CD4-positive, alpha-beta T cell treated with Interleukin-4 for 4 hours (primary cell): ENCODE data around the gene ZSCAN5C.
"Not testable (repeated sequence)": the region's sequence is repeated elsewhere in the genome, so short reads cannot be mapped to it uniquely, and the experiment has no call there.

Experiments used
- DNase-seq: peaks from one replicate; pipeline ENCODE4 v3.0.0-alpha.2; 2020

Gene ZSCAN5C, protein sequence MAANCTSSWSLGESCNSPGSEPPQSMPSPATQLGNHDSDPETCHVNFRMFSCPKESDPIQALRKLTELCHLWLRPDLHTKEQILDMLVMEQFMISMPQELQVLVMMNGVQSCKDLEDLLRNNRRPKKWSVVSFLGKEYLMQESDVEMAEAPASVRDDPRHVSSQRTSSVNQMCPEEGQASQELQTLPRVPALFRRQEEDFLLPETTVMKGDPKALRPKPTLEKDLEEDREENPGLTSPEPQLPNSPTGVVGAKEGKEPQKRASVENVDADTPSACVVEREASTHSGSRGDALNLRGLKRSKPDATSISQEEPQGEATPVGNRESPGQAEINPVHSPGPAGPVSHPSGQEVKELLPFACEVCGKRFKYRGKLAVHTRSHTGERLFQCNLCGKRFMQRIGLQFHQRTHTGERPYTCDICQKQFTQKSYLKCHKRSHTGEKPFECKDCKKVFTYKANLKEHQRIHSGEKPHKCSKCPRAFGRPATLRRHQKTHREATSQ

DNA sequence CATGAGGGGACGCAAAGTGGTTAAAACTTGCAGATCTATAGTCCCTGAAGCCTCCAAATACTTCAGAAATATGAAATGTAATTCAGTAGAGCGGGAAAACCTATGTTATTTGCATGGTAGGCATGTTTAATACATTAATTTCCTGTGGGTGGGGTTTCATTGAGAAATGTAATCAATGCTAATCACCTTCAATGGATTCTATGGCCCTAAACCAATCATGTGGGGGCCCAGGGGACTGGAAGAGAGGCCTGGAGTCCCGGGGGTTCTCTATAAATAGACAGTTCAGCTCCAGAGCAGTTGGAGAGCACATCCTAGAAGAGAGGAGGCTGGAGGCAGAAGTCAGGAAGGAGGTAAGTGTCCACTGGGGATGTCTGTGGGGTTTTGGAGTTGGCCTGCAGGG lies at the start of gene ZSCAN5C:
Gene ZSCAN5C, plus strand, starts transcription at position 301 of the 400 bp plus-strand sequence. CDS start 3,641 bp downstream, outside the sequence.
- no peak for DNase-seq

DNA sequence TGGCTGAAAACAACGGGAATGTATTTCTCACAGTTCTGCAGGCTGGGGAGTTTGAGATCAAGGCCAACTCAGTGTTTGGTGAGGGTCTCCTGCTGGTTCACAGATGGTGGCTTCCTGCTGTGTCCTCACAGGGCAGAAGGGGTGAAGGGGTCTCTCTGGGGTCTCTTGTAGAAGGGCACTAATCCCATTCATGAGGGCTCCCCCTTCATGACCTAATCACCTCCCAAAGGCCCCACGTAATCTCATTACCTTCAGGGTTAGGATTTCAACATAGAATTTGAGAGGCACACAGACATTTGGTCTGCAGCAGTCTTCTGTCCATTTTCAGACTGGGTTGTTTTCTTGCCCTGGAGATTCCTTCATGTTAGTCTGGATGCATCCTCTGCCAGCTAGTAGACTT lies 49.4 kb upstream of the ZSCAN5C start:
- no peak for DNase-seq

DNA sequence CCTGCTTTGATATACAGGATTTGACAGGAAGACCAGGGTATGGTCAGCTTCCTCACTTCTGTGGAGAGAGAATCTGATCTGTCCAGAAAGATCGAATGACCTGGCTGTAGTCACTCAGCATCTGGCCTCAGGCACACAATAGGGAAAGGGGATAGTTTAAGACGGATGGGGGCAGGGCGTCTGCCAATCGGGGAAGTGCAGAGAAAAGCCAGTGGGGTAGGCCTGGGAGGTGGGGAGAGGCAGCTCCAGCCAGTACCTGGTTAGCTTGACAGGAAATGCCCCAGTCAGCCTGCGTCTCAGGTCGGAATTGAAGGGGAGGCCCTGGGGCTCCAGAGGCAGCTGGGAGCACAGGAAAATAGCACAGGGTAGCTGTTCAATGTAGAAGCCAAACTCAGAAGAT lies 48.6 kb upstream of the ZSCAN5C start:
- no peak for DNase-seq

DNA sequence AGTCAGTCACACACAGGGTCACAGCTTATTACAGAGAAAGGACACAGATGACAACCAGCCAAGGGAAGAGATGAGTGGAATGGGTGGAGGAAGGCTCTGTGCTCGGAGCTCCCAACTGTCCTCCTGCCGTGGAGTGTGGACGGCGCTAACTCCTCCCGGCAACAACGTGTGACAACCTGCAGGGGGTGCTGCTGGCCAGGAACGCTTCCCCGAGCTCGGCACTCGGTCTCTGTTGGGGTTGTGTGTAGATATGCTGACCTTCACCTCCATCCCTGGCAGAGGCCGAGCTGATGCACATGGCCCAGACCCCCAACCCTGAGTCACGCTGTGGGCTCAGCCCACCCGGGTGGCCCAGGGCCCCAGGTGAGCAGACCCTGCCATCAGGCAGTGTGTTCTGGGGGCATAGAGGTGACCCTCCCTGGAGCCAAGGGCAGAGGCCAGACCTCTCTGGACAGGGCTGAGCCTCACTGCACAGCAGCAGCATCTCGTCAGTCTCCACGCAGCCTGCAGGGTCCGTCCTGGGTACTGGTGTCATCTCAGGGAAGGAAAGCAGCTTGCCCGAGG lies 46.9 kb upstream of the ZSCAN5C start:
- no peak for DNase-seq

DNA sequence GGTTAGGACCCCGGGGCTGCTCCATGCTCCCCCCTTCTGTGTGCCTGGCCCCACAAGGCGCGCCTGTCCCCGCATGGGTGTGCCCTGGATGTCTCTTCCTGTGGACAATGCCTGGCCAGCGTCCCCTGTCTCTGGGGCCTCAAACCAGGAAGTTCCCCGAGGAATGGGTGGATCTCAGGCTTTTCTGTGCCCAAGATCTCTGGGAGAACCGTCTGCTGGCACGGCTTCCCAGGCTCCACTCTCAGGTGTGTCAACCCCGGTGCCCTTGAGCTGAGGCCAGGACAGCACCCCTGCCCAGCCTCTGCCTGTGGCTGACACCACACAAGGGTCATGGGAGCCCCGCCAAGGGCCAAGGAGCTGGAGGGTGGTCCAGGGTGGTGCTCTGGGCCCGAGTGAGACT lies 45.3 kb upstream of the ZSCAN5C start:
- DNase-seq = no peak

DNA sequence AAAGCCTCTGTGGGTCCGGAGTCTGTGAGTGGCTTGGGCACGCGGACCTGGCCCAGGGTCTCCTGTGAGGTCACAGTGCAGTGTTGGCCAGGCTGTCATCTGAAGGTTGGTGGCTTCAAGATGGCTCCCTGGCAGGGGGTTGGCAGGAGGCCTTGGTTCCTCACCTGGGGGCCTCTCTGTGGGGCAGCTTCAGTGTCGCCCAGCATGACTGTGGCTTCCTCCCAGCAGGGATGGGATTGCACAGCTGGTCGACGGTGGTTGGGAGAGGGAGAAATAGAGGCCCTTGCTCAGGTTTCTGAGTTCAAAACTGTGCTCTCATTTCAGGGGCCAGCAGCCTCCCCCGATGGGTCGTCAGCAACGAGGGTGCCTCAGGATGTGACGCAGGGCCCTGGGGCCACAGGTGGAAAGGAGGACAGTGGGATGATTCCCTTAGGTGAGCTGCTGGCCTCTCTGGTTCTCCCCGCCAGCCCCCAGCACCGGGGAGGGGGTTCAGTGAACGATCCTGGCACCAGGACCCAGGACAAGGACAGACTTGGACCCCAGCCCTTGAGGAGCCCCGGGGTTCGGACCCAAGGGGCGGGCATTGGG lies 43.8 kb upstream of the ZSCAN5C start:
- no peak for DNase-seq

DNA sequence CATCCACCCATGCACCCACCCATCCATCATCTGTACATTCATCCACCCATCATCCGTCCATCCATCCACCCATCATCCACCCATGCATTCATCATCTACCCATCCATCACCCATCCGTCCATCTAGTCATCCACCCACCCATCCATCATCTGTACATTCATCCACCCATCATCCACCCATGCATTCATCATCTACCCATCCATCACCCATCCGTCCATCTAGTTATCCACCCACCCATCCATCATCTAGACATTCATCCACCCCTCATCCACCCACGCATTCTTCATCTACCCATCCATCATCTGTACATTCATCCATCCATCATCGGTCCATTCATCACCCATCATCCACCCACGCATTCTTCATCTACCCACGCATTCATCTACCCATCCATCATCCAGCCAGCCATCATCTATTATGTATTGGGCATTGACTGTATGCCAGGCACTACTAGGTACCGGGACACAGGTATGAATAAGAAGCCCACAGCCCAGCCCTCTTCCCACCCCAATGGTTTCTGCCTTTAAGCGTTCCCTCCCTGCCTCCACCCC lies 43.0 kb upstream of the ZSCAN5C start:
- DNase-seq = no peak

DNA sequence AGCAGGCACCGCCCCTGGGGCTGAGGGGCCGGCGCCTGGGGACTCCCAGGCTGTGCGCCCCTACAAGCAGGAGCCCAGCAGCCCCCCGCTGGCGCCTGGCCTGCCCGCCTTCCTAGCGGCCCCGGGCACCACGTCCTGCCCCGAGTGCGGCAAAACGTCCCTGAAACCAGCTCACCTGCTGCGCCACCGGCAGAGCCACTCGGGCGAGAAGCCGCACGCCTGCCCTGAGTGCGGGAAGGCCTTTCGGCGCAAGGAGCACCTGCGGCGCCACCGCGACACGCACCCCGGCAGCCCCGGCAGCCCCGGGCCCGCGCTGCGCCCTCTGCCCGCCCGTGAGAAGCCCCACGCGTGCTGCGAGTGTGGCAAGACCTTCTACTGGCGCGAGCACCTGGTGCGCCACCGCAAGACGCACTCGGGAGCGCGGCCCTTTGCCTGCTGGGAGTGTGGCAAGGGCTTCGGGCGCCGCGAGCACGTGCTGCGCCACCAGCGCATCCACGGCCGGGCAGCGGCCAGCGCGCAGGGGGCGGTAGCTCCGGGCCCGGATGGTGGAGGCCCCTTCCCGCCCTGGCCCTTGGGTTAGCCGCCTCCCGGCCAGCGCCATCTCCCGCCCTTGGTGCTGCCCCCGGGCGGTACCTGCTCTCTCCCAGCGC lies 42.3 kb upstream of the ZSCAN5C start:
- DNase-seq = no peak

DNA sequence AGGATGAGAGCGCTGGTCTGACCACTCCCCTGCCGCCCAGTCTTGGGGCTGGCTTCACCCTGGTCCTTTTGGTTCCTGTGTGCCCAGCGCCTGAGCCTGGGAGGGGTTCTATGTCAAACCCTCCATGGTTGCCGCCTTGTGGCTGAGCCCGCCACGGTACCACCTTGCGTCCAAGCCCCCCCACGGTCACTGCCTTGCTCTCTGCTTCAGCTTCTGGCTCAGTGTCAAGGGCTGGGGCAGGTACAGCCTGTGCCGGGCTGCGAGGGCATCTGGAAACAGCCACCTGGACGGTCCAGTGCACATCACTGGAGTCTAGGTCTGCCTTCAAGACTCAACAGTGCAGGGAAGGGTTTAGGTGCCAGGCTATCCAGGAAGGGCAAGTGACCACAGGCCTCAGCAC lies 40.5 kb upstream of the ZSCAN5C start:
- DNase-seq = no peak

DNA sequence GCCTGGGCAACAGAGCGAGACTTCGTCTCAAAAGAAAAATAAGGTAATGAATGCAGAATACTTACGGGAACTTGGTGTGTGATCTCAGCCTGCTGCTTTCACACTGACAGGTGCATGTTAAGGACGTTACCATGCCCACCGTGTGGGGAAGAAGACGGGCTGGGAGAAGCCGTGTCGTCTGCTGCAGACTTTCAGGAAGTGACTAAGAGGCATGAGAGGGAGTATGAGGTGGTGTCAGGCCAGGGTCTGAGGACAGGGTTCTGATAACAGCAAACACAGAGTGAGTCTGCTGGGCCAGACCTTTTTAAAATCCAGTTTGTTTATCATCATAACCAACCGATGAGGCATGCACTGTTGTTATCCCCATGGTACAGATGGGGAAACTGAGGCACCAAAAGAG lies 39.8 kb upstream of the ZSCAN5C start:
- no peak for DNase-seq

DNA sequence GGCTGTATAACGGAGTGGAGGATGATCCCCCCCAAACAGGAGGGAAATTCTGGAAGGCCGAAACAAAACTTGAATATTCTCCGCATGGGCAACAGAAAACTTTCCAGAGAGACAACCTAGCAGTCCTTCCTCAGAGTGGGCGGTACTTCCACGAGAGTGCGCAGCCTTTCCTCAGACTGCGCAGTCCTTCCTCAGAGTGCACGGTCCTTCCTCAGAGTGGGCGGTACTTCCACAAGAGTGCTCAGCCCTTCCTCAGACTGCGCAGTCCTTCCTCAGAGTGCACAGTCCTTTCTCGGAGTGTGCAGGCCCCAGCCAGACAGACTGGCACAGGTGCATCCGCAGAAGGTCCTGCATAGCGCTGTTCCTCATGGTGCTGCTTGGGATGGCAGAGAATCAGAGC lies 39.0 kb upstream of the ZSCAN5C start:
- no peak for DNase-seq

DNA sequence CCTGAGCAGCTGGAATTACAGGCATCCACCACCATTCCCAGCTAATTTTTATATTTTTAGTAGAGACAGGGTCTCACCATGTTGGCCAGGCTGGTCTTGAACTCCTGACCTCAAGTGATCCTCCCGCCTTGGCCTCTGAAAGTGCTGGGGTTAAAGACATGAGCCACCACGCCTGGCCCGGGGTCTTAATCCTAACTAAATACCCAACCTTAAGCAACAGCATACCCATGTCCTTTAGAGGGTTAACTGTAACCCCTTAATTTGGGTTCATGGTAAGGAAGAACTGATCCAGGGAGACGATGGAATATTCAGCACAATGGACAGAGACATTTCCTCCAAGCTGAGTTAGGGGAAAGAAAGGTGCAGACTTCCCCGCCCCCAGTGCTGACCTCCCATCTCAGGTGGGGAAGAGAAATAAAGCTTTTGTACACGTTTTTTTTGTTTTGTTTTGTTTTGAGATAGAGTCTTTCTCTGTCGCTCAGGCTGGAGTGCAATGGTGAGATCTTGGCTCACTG lies 35.0 kb upstream of the ZSCAN5C start:
- DNase-seq = no peak

DNA sequence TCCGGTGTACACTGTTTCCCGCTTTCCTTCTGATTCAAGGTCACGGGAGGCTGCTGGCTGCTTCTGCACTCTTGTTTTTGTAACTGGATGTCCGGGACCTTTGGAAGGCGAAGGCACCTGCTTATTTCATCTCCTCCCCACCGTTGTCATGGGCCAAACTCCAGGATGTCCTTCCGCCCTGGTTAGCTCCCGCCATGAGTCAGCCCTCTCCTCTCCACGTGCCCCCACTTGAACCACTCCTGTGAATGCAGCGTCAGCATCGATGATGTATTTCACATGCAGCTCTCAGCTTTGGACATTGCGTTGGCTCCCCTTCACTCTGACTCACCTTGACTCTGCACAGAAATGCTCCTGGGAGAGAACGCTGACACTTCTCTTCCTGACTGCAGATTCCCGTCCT lies 31.8 kb upstream of the ZSCAN5C start:
- no peak for DNase-seq

DNA sequence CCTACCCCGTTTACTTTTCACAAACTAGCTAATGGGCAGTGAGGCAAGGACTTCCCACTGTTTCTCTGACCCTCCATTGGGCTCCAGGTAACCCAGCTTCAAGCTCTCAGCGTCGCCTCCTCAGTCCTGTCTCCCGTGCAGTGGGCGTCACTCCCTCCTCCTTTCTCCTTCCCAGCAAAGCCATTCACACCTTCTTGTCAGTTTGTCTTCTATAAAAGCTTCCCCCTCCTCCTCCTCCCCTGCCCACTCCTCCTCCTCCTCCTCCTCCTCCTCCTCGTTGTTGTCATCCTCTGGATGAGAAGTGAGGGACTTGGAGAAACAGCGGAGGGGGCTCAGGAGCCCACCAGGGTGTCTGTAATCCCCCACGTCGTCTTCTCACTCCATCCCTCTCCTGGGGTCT lies 28.0 kb upstream of the ZSCAN5C start:
- no peak for DNase-seq

DNA sequence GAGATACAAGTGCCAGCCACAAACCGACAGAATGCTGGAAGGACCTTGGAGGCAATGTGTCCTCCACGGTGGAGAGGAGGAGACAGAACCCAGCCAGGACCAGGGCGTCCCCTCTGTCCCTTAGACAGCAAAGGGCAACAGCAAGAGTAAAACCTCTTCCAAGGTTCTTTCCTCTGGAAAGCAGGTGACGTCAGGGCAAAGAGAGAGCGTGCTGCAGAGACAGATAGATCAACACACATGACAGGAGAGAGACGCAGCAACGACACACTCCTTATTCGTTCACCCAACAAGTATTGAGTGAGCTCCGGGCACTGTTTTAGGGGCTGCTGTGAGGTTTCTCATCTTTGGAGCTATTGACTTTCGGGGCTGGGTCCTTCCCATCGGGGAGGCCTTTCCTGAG lies 27.5 kb upstream of the ZSCAN5C start:
- DNase-seq = no peak

DNA sequence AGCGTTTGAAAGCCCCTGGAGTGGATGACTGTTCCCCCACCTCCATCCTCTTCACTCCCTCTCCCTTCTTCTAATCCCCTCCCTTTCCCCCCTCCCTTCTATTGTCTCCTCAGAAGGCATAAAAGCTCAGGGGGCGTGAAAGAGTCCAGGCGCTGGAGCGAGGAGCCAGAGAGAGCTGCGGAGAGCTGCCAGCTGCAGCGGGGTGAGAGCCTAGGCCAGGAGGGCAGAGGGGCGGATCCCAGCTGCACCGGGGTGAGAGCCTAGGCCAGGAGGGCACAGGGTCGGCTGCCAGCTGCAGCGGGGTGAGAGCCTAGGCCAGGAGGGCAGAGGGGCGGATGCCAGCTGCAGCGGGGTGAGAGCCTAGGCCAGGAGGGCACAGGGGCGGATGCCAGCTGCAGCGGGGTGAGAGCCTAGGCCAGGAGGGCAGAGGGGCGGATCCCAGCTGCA lies 26.2 kb upstream of the ZSCAN5C start, which contains the start of gene GALP:
Gene GALP, plus strand, starts transcription at position 148 of the 447 bp plus-strand sequence. CDS start 1,101 bp downstream, outside the sequence.
- not testable (repeated sequence) for DNase-seq

DNA sequence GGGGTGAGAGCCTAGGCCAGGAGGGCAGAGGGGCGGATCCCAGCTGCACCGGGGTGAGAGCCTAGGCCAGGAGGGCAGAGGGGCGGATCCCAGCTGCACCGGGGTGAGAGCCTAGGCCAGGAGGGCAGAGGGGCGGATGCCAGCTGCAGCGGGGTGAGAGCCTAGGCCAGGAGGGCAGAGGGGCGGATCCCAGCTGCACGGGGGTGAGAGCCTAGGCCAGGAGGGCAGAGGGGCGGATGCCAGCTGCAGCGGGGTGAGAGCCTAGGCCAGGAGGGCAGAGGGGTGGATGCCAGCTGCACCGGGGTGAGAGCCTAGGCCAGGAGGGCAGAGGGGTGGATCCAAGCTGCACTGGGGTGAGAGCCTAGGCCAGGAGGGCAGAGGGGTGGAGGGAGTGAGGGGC lies 25.8 kb upstream of the ZSCAN5C start:
- DNase-seq = not testable (repeated sequence)

DNA sequence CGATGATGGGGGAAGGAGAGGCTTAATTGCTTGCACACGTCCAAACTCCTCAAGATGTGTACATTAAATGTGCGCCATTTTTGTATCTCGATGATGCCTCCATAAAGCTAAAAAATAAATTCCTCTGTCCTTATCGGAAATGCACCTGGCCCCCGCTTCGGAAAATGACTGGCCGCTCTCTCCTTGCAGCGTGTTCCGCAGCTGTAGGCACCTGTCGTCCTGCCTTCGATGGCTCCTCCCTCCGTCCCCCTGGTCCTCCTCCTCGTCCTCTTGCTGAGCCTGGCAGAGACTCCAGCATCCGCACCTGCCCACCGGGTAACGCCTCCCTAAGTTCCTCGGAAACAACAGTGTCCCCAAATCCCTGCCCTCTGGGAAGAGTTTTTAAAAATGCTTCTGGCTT lies 25.2 kb upstream of the ZSCAN5C start:
- no peak for DNase-seq

DNA sequence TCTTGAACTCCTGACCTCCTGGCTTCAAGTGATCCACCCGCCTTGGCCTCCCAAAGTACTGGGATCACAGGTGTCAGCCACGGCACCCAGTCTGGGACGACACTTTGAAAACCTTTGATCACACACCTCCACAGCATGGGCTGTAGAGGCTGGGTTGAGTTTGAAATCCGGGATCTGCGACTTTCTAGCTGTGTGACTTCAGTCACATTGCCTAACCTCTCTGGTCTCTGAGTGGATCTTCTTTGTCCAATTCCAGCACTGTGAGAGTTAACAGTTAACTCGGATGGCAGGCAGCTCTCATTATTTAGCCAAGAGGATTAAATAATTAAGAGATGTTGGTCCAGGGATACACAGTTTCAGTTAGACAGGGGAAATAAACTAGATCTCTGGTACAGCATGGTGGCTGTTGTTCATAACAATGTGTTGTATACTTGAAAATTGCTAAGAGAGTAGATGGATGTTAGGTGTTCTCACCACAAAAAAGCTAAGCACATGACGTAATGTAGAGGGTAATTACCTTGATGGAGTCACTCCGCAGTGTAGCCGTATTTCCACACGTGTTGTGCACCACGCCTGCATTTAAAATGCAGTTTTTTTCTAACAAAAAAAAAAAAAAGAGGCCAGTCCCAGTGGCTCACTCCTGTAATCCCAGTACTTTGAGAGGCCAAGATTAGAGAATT lies 24.4 kb upstream of the ZSCAN5C start:
- DNase-seq = no peak

DNA sequence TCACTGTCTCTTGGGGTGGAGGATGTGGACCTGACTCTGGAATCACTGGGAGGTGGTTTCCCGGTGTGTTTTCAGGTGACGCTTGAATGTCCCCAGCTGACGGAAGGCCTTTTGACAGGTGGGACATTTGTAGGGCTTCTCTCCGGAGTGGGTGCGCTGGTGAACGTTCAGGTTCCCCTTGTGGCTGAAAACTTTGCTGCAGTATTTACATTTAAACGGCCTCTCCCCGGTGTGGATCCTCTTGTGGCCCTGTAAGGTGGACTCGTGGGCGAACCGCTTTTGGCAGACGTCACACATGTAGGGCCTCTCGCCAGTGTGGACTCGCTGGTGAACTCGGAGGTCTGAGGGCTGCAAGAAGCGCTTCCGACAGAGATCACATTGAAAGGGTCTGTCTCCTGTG lies 12.3 kb upstream of the ZSCAN5C start:
- no peak for DNase-seq

DNA sequence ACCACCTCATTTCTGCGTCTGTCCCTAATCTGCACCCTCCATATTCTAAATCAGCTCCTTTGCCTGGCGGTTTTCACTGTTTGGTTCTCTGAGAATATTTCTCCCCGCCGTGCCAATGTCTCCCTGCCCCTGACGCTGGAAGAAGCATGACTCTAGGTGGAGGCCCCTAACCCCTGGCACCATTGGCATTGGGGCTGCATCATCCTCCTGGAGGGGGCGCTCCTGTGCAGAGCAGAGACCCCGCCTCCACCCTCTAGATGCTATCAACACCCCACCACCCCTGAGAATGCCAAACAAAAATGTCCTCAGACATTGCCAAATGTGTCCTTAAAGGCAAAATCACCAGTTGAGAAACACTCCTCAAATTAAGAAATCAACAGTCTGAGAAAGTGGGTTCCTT lies 11.0 kb upstream of the ZSCAN5C start:
- no peak for DNase-seq

DNA sequence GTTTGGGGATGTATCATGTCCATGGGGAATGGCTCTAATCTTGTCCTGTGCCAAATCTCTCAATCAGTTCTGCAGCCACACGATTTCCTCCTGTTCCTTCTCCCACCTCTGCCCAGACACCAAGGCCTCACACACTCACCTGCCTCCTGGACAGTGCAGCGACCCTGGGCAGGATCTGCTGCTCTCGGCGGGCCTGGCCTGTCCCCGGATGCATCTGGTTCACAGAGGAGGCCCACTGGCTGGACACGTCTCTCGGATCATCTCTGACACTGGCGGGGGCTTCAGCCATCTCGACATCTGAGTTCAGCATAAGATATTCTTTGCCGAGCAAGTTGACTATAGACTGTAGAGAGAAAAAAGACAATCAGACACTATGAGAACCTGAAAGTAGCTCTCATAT lies 10.4 kb upstream of the ZSCAN5C start:
- no peak for DNase-seq
